NOMO-1 (cell line): Measurements from ENCODE around the gene COPS8.

Experiments
- DNase-seq, 2 experiments: peaks; one replicate each; lab custom pipeline; 2025; ENCODE audit not compliant: unreplicated experiment in 2 of 2; lab: John Stamatoyannopoulos, UW

Gene COPS8

GRCh38 chr2:237085248-237086221 is at the start of gene COPS8:
TSS of gene COPS8 (plus strand) at chr2:237085889. CDS start at chr2:237085965, 76 bp downstream.
- DNase-seq, result peak; percentile 93 to 94

GRCh38 chr2:237039301-237040031 is 46.2 kb upstream of the COPS8 start:
- no peak for DNase-seq

DNA sequence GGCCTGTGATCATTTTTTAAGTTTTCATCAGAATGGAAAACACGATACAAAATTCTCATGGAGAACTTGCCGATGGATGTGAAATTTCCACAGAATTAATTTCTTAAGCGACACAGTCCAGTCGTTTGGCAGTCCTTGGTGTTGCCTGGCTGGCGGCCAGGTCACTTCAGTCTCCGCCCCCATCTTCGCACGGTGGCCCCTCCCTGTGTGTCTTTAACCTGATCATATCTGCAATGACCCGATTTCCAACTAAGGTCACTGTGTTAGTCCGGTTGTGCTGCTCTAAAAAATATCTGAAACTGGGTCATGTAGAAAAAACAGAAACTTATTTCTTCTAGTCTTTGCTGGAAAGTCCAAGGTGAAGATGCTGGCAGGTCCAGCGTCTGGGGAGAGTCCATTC is 44.5 kb upstream of the COPS8 start:
- no peak for DNase-seq

- DNase-seq, result no peak
Observed at GRCh38 chr2:237042101-237042500, 43.6 kb upstream of the COPS8 start.

DNA sequence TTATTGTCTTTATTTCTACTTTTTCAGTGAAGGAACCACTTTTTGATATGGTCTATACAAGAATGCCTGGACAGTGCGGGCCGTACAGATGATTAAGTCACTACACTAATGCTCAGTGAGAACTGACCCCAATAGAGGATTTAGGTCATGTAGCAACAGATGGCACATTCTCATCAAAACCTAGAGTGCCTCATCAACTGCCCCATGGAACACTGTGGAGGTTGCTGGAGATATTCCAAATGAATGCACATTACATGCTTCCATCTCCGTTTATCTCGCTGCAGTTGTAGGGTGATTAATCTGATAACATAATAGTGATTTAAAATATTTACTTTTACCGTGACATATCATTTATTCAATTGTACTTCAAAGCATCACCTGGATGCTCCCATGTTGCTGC is 41.8 kb upstream of the COPS8 start:
- DNase-seq, result no peak

GRCh38 chr2:237044281-237044680 is 41.4 kb upstream of the COPS8 start:
- DNase-seq, result no peak

DNA sequence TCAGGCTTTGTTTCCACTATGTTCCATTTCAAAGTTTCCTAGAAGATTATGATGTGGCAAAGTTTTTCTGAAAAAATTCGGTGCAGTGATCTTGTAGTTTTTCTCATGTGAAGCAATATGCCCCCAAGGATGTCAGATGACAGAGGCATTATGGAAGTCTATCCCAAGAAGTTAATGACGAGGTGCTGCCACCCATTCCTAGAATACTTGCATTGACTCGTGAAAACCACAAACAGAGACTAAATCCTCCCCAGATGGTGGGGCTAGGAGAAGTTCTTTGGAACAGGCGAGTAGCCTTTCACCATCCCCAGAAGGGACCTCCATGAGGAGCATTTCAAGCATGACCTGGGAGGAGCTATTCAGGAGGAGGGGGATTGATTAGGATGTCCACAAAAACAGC is 40.2 kb upstream of the COPS8 start:
- DNase-seq, result no peak

GRCh38 chr2:237048595-237048994 is 37.1 kb upstream of the COPS8 start:
- no peak for DNase-seq

GRCh38 chr2:237051861-237052260 is 33.8 kb upstream of the COPS8 start:
- no peak for DNase-seq

- no peak for DNase-seq
Observed at GRCh38 chr2:237053066-237053465, 32.6 kb upstream of the COPS8 start.

GRCh38 chr2:237055386-237056100 is 30.1 kb upstream of the COPS8 start:
- no peak for DNase-seq

DNA sequence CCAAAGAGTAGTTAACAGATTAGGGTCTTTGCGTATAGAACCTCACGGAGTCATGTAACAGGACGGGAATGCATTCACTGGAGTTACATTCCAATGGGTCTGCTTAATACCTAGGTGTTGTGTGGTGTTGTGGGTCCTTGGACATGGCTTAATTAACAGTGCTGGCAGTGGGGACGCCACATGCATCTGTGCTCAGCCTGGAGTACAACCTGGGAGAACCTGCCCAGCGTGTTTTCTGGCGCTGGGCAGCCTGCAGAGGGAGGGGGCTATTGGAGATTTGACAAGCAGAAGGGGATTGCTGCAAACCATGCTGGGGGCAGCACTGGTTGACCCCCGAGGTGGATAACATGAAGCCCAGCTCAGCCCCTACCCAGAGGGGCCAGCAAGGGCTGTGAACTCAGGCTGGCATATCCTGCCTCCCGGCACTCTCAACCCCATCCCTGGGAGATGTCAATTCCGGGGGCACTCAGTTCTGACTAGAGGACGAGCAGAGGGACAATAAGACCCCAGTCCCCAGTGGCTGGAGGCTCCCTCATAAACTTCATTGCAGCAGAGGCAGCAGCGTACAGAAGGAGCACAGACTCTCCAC is 29.3 kb upstream of the COPS8 start:
- no peak for DNase-seq

DNA sequence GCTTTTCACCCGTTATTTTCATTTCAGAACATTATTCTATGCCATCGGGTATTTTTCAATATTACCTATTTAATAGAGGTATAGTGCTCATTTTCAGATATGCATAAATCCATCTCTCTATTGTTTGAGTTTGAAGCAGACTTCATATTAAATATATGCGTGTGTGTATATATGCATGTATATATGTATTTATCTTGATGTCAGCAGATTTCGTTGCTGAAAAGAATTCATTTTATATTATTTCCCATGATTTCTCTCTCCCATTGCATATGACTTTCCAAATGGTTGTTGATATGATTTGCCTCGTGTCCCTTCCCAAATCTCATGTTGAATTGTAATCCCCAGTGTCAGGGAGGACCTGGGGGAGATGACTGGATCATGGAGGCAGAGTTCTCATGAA is 28.6 kb upstream of the COPS8 start:
- no peak for DNase-seq

- DNase-seq, result no peak
Observed at GRCh38 chr2:237057893-237058300, 27.8 kb upstream of the COPS8 start.

DNA sequence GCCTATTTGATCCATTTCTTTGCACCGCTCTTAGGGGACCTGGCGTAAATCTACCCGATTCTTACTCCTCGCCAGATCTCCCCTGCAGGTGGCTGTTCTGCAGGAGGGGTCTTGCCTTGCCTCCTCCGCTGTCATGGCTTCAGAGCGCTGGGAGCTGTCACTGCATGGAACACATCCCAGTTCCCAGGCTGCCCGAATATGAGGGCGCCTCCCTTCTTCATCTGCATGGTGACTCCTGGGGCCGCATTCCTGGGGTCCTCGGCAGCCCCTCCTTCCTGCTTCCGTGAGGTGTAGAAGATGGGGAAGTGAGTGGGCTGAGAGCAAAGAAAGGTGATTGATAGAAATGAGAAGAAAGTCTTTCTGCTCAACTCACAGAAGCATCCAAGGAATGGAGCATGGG is 27.3 kb upstream of the COPS8 start:
- no peak for DNase-seq

DNA sequence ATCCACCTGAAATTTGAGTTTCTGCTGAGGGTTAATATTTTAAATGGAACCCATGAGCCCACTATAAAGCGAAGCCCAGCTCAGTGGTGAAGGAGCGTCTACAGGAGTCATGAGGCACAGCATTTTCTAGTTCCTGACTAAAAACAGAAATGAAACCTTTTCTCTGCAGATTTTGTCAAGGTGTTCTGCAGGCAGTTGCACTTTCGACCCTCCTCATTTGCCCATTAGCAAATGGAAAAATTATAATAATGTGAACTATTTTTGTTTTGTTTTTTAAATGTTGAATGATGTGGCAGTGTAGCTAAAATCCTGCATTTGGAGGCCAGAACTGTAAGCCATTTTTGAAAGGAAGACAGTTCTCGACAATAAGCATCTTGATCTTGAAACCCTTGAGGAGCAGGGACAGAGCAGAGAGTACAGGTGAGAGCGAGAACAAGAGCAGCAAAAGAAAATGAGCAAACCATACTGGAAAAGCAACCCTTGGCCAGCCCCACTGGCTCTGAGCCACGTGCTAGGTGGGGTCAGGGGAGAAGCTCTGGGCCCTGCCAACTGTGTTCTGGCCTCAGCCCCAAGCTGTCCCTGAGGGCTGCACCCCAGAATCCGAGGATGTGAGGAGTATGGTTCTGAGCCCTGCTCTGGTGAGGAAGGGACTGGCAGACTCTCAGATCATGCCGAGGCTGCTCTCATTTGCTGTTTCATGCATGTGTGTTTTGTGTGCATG is 26.4 kb upstream of the COPS8 start:
- no peak for DNase-seq

DNA sequence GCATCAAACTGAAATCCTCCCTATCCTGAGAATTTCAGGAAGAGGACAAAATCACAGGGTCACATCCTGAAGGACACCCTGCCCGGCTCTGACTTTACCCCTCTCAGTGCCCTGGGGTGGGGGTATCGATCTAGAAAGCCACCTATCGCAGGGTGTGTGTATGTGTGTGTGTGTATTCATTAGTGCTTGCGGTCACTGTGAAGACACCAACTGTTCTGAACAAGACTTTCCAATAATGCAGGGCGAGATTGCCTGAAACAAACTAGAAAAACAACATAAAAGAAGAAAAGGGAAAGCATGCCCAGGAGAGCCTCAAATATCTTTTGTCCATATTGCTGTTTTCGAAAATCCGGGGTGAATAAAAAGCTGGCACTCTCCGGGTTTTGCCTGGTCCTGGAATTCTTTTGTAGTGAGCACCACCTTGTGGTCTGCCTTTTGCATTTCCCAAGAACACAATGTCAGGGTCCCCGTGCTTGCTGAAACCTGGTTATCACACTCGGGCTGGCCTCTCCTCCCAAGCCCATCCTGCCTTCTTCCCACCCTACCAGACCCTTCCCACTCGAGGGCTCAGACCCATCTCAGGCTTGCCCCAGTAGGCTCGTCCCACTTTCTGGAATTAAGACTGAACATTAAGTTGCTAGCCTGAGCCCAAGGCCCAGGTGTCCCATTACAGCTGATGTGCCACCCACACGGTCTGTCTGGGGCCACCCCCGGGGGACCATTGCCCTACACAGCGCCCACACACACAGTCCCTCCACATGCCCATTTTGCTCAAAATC is 25.0 kb upstream of the COPS8 start:
- peak; percentile 51 to 66 for DNase-seq

GRCh38 chr2:237061356-237061755 is 24.3 kb upstream of the COPS8 start:
- no peak for DNase-seq

GRCh38 chr2:237062585-237062984 is 23.1 kb upstream of the COPS8 start:
- DNase-seq, result no peak
